Measurements from ENCODE around the gene BMI1. TPM values are rescaled to one million over a fixed set of nuclear protein-coding genes. Genes with fewer than 3 reads are reported as not detected.

The BMI1 gene
- total RNA-seq, 1 experiment from 2014 or later, result 121 TPM

DNA sequence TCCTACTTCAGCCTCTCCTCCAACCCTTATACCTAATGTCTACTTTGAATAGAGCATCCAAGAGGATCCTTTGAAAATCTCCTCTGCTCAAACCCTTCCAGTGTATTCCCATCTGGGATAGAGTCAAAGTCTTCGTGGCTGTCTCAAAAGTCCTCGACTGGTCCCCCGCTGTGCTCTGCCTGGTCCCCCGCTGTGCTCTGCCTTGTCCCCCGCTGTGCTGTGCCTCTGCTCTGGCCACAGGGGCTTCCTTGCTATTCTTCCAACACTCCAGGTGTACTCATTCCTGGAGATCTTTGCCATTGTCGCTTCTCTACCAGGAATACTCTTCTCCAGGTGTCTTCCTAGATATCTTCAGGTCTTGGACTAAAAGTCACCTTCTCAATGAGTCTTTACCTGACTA, 40.8 kb upstream of the BMI1 start:
- ChIA-PET CTCF (no interaction called here), POLR2A (no interaction called here)
- Mint-ChIP-seq H3K36me3 (ENCODE audit: insufficient read depth, unreplicated experiment) (no peaks in the 10 kb centered on the region), H3K4me1 (ENCODE audit: low read depth, unreplicated experiment) (peaks cover 7% of the 10 kb centered on the region), H3K27me3 (ENCODE audit: insufficient read depth, unreplicated experiment) (no peaks in the 10 kb centered on the region), H3K4me3 (ENCODE audit: unreplicated experiment) (peak overlapping the region; percentile 5), H3K9me3 (ENCODE audit: unreplicated experiment) (no peaks in the 10 kb centered on the region), H3K27ac (ENCODE audit: unreplicated experiment) (no peak overlapping the region)
- BruUV-seq (replicated peaks), result no TSS peak
- no peaks in the 10 kb centered on the region for H3K27me3 ChIP-seq (replicated peaks; ENCODE audit: control insufficient read depth, insufficient read depth, low read length)
- TF ChIP-seq, protein P1, sequence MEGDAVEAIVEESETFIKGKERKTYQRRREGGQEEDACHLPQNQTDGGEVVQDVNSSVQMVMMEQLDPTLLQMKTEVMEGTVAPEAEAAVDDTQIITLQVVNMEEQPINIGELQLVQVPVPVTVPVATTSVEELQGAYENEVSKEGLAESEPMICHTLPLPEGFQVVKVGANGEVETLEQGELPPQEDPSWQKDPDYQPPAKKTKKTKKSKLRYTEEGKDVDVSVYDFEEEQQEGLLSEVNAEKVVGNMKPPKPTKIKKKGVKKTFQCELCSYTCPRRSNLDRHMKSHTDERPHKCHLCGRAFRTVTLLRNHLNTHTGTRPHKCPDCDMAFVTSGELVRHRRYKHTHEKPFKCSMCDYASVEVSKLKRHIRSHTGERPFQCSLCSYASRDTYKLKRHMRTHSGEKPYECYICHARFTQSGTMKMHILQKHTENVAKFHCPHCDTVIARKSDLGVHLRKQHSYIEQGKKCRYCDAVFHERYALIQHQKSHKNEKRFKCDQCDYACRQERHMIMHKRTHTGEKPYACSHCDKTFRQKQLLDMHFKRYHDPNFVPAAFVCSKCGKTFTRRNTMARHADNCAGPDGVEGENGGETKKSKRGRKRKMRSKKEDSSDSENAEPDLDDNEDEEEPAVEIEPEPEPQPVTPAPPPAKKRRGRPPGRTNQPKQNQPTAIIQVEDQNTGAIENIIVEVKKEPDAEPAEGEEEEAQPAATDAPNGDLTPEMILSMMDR (IDR thresholded peaks at IDR 0.05; ENCODE audit: insufficient read depth in 1 of 2, low read depth in 1 of 2, low read length in 1 of 2, severe bottlenecking in 1 of 2, unreplicated experiment in 1 of 2), result no peak
- peaks cover 7% of the 10 kb centered on the region for H3K4me1 ChIP-seq
- H3K36me3 ChIP-seq (ENCODE audit: control insufficient read depth, insufficient read depth, low read length), result no peaks in the 10 kb centered on the region
- no peaks in the 10 kb centered on the region for H3K9me3 ChIP-seq
- H3K4me3 ChIP-seq (ENCODE audit: low read depth, low read length), result no peak overlapping the region
- intact Hi-C loops (cut with micrococcal nuclease; ENCODE audit: unreplicated experiment), result no loop called here
- DNase-seq, result no peak

DNA sequence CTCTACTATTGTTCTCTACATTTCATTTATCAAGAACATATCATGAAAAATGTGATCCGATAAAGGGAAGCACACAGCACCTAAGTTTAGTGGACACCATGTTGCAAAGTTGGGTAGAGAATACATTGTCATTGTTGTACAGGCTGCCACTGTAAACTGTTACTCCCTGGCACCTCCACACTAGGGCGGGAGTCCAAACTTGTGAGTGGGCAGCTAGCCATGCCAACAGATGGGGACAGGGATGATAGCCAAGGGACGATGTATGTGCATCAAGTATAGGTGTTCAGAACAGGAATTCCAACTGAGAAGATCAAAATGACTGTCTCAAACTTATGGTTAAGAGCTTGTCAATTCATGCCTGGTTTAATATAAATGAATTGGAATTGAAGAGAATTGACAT, 35.8 kb upstream of the BMI1 start:
- POLR2A ChIA-PET, result no interaction called here

DNA sequence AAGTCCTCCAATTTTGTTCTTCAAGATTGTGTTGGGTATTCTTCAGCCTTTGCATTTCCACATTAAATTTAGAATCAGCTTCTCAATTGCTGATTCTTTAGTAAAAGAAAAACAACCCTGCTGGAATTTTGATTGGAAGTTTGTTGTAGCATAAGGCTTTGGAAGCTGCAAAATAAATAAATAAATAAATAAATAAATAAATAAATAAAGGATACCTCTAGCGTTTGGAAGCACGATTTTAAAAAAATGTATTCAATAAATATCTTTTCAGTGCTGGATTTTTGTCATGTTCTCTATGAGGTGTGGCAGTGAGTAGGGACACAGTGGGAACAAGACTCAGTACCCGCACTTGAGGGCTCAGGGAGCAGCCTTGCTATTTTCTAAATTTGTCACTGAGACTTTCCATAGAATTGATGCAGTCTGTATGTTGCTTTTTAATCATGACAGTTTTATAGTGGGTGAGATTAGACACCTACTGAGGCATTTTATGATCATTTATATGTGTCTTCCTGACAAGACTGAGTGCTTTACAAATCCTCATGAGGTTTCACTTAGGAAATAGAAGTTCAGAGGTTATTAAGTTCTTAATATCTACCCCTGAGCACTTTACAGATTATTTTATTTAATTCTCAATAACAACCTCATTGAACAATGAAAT, 27.0 kb upstream of the BMI1 start:
- peaks cover 5% of the 10 kb centered on the region for H3K27me3 Mint-ChIP-seq (ENCODE audit: insufficient read depth, unreplicated experiment)
- intact Hi-C loops (cut with micrococcal nuclease; ENCODE audit: unreplicated experiment), result no loop called here
- Histone ChIP-seq H3K4me1 (no peaks in the 10 kb centered on the region), H3K36me3 (ENCODE audit: control insufficient read depth, insufficient read depth, low read length) (no peaks in the 10 kb centered on the region), H3K4me3 (ENCODE audit: low read depth, low read length) (no peak overlapping the region), H3K27me3 (replicated peaks; ENCODE audit: control insufficient read depth, insufficient read depth, low read length) (no peaks in the 10 kb centered on the region), H3K9me3 (no peaks in the 10 kb centered on the region)
- no peak overlapping the region for H3K4me3 Mint-ChIP-seq (ENCODE audit: unreplicated experiment)
- DNase-seq, result no peak
- no peak overlapping the region for H3K27ac Mint-ChIP-seq (ENCODE audit: unreplicated experiment)
- no peaks in the 10 kb centered on the region for H3K9me3 Mint-ChIP-seq (ENCODE audit: unreplicated experiment)
- ChIA-PET CTCF (no interaction called here), POLR2A (no interaction called here)
- TF ChIP-seq, protein P1 (IDR thresholded peaks at IDR 0.05; ENCODE audit: insufficient read depth in 1 of 2, low read depth in 1 of 2, low read length in 1 of 2, severe bottlenecking in 1 of 2, unreplicated experiment in 1 of 2), result no peak
- no peaks in the 10 kb centered on the region for H3K4me1 Mint-ChIP-seq (ENCODE audit: low read depth, unreplicated experiment)
- H3K36me3 Mint-ChIP-seq (ENCODE audit: insufficient read depth, unreplicated experiment), result no peaks in the 10 kb centered on the region
- no TSS peak for BruUV-seq (replicated peaks)

More for the DNA sequence above, 35.8 kb upstream of the BMI1 start:
- Histone ChIP-seq H3K4me1 (no peaks in the 10 kb centered on the region), H3K4me3 (ENCODE audit: low read depth, low read length) (no peak overlapping the region), H3K27me3 (replicated peaks; ENCODE audit: control insufficient read depth, insufficient read depth, low read length) (no peaks in the 10 kb centered on the region), H3K36me3 (ENCODE audit: control insufficient read depth, insufficient read depth, low read length) (no peaks in the 10 kb centered on the region), H3K9me3 (no peaks in the 10 kb centered on the region)
- BruUV-seq (replicated peaks), result no TSS peak
- H3K4me3 Mint-ChIP-seq (ENCODE audit: unreplicated experiment), result no peak overlapping the region
- H3K36me3 Mint-ChIP-seq (ENCODE audit: insufficient read depth, unreplicated experiment), result no peaks in the 10 kb centered on the region
- H3K27me3 Mint-ChIP-seq (ENCODE audit: insufficient read depth, unreplicated experiment), result no peaks in the 10 kb centered on the region
- H3K4me1 Mint-ChIP-seq (ENCODE audit: low read depth, unreplicated experiment), result no peaks in the 10 kb centered on the region
- H3K9me3 Mint-ChIP-seq (ENCODE audit: unreplicated experiment), result no peaks in the 10 kb centered on the region
- no peak for DNase-seq
- TF ChIP-seq, protein P1 (IDR thresholded peaks at IDR 0.05; ENCODE audit: insufficient read depth in 1 of 2, low read depth in 1 of 2, low read length in 1 of 2, severe bottlenecking in 1 of 2, unreplicated experiment in 1 of 2), result no peak
- intact Hi-C loops (cut with micrococcal nuclease; ENCODE audit: unreplicated experiment), result no loop called here
- no peak overlapping the region for H3K27ac Mint-ChIP-seq (ENCODE audit: unreplicated experiment)
- CTCF ChIA-PET, result no interaction called here

All from Caco-2 (cell line).